Retina (tissue), 1 donor: ENCODE results near the gene RINL.
"Not testable (repeated sequence)": the region's sequence is repeated elsewhere in the genome, so short reads cannot be mapped to it uniquely, and the experiment has no call there.

ENCODE experiments used
- DNase-seq: peaks from one replicate; pipeline ENCODE4 v3.0.0-alpha.2; 2016

RINL gene

DNA sequence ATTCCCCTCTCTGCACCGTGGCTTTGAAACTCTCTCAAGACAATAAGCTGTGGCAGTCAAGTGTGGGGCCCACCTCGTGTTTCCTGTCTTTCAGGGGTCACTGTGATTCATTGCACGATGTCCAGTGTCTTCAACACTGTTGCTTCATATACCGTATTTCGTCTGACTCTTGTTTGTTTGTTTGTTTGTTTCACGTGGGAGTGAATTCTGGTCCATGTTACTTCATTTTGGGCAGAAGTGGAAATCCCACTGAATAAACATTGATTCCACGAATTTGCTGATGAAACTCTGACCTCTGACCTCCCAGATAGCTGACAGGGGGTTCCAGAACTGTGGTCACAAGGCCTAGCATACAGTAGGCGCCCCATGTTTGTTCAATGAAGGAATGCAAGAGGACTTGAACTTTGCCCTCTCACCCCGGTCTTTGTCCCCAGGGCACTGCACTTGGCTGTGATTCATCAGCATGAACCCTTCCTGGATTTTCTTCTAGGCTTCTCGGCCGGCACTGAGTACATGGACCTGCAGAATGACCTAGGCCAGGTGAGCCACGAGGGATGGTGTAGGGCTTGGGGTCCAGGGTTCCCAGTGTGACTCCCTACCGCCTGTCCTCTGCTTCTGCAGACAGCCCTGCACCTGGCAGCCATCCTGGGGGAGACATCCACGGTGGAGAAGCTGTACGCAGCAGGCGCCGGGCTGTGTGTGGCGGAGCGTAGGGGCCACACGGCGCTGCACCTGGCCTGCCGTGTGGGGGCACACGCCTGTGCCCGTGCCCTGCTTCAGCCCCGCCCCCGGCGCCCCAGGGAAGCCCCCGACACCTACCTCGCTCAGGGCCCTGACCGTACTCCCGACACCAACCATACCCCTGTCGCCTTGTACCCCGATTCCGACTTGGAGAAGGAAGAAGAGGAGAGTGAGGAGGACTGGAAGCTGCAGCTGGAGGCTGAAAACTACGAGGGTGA is 26.8 kb upstream of the RINL start:
- DNase-seq: no peak

DNA sequence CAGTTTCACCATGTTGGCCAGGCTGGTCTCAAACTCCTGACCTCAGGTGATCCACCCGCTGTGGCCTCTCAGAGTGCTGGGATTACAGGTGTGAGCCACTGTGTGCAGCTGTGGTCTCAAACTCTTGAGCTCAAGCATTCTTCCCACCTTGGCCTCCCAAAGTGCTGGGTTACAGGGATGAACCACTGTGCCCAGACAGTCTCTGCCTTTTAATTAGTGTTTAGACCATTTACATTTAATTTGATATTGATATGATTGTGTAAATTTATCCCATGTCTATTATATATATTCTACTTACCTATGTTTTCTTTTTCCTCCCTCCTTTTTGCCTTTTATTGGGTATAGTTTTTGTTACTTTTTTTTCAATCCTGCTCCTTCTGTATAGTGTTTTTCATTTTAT is 23.6 kb upstream of the RINL start:
- DNase-seq: no peak

DNA sequence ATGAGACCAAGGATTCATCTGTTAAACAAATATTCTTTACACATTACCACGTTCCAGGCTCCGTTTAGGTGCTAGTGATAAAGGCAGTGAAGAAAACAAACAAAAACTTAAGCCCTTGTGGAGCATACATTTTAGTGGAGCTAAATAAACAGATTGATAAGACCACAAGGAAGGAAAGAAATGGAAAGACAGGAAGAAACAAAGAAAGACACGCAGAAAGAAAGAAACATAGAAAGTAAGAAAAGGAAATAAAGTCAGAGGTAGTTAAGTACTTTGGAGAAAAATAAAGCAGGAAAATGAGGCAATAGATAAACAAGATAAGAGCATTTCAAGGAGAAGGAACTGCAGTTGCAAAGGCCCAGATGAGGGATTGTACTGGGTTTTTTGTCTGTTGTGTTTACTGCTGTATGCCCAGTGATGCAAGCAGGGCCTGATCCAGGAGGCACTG is 22.7 kb upstream of the RINL start:
- DNase-seq: no peak

DNA sequence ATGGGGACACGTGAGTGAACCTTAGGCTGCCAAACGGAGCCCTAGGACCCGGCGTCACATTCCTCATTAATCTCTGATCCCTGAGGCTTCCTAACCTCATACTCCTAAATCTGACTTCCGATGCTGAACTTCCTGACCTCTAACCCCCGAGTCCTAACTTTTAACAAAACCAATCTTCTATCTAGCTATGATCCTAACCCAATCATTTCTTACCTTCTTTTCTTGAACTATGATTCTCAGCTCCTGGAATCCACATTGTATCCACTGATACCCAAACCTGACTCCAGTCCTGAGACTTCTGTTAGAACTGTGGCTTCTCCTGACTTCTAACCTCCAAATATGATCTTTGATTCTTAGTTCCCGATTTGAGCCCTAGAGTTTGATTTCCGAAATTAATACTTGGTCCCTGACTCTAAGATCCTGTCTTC is 22.1 kb upstream of the RINL start:
- no peak for DNase-seq

DNA sequence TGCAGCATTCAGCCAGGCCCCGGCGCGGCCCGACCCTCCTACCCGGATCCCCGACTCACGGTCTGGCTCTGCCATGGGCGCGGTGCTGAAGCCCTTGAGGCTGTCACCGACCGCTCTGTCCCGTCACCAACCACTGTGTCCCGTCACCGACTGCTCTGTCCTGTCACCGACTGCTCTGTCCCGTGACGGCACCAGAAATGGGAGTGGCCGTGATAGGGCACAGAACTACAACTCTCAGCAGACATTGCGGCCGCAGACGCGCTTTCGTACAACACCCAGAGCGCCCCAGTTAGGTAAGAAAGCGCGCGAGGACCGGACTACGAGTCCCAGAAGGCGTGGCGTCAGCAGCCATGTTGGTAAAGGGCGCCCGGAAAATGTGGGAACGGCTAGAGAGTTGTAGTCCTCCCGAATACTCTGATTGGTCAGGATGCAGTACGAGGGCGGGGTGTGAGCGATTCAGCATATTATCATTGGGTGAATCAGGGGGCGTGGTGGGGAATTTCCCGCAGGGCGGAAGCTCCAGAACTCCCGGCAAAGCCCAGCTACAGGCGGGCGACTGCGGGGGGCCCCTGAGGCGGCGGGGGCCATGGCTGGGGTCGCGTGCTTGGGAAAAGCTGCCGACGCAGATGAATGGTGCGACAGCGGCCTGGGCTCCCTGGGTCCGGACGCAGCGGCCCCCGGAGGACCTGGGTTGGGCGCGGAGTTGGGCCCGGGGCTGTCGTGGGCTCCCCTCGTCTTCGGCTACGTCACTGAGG is 21.5 kb upstream of the RINL start, which contains the start of the genes NFKBIB and SIRT2:
Gene NFKBIB (plus strand): TSS at position 523 of the 755 bp plus-strand sequence. CDS start 64 bp downstream, at position 587.
Gene SIRT2 (minus strand): TSS at position 172 of the 755 bp plus-strand sequence. CDS start 97 bp downstream, at position 75.
- DNase-seq: peak; percentile 98

DNA sequence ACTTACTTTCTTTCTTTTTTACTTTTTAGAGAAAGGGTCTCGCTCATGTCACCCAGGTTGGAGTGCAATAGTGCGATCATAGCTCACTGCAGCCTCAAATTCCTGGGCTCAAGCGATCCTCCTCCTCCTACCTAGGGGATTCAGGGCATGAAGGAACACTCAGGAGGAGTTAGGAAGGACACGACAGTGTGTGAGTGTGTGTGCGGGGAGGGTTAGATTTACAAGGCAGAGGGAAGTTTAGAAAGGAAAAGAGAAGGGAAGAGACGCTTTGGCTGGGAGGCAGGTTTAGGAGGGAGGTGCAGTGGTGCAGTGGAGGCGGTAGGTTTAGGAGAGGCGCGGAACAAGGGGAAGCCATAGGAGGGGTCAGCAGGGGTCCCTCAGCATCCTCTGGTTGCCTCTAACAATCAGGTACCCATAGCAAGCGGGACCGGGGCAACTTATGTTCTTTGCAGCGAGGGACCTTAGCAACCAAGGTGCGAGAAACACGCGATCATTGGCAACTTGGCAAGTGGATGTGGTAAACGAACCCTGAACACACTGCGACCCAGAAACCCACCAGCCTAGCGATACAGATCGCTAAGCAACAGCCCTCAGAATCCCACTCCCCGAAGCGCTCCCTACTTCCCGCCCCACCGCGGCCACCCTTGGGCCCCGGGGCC is 20.8 kb upstream of the RINL start:
- DNase-seq: peak; percentile 20

DNA sequence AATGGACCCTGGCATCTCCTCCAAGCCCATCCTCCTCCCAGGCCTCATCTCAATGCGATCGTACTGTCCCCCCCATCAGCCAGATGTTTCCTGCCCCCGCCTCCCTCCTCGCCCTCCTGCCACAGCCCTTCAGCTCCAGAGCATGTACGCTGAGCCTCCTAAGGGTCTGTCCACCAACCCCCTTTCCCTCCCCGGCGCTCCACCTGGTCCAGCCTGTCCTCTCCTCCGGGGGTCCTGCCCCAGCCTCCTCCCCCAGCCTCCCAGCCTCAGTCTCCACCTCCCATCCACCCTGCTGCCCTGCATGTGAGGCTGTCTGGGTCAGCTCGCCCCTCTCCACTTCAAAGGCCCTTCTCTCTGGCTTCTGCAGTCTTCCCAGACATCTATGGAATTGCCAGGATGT is 16.9 kb upstream of the RINL start:
- DNase-seq: no peak

DNA sequence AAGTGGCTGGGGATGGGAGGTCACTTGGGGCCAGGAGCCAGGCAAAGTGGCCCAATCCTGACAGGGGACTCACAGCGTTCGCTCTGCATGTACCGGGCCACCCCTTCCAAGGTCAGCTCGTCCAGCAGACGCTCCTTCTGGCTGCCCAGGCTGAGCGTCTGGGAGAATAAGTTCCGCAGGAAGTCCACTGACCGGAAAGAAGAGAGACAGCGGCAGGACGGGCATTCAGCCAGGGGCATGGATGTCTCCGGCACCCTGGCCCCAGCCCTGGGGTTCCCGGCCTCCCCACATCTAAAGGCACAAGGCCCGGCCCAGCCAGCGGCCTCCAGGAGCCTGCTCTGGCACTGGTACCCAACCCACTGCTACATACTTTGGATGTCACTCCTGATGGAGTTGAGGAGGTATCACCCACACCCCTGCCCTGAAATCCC is 15.3 kb upstream of the RINL start:
- DNase-seq: no peak

DNA sequence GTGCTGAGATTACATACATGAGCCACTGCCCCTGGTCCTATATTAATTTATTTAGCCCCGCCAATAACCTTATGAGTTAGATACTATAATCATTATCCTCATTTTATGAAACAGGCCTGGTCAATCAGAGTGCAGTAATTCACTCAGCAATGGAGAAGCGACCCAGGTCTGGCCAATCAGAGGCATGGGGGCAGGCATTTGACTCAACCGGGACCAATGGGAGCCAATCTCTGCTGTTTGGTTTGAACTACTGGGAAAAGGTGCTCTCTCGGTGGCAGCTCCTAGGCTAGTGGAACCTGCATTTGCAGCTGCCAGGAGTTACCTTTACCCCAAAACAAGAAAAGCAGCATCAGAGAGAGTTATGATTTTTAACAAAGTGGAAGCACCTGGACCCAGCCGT is 14.8 kb upstream of the RINL start:
- no peak for DNase-seq

DNA sequence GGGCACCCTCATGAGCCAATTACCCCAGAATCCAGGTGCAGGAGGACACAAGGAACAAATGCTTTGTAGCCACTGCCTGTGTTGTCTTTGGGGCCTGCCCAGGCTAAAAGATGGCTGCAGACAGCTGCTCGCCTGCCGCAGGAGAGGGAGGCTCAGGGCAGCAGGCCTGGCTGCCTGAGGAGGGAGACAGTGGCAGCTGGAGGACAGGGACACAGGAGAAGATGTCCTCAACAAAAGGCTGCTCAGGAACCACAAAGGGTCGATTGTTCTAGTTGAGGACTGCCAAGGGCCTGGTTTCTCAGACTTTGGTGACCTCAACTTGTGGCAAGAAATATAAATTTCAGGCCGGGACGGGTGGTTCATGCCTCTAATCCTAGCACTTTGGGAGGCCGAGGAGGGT is 13.7 kb upstream of the RINL start:
- DNase-seq: no peak

DNA sequence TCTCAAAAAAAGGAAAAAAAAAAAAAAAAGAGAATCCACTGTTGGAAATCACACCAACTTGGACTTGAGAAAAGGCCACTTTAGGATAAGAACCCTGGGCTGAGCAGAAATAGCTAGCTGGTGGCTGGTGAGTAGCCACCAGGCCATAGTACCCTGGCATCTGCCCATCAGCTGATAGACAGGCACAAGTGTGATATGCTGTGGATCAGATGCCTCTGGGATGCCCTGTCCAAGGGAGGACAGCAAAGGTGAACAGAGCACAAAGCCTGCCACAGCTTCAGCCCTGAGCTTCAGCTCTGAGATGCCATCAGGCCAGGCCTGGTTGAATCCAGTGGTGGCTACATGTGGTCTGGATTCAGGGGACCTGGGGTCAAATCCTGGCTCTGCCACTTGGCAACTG is 12.6 kb upstream of the RINL start:
- DNase-seq: no peak

DNA sequence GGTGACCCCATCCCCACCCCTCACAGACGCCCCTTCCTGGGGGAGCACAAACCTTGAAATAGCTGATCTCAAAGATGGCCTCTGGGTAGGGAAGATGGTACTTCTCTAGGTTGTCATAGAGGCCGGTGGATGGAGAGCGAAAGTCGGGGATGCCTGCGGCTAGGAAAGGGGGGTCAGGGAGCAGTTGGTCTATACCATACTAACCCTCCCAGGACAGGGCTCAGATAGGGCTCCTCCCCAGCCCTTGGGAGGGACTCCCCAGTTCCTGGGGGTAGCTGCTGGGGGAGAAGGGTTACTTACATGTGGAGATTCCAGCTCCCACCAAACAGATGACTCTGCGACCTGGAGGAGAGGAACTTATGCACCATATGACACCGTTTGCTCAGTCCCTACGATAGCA is 11.7 kb upstream of the RINL start:
- no peak for DNase-seq

DNA sequence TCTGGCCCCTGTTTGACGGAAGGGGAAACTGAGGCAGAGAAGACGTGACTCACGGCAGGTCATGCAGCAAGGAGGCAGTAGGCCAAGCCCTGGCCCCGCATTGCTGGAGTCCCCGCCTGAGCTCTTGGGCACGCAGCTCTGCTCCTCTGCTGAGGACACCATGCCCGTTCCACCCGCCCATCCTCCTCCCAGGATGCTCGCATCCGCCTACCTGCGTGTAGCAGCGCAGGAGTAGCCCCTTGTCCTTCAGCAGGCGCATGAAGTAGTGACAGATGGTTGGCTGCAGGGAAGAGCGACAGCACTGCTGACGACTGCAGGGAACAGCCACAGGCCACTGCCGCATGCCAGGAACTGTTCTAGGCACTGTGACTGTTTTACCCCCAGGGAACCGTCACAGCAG is 10.8 kb upstream of the RINL start:
- no peak for DNase-seq

DNA sequence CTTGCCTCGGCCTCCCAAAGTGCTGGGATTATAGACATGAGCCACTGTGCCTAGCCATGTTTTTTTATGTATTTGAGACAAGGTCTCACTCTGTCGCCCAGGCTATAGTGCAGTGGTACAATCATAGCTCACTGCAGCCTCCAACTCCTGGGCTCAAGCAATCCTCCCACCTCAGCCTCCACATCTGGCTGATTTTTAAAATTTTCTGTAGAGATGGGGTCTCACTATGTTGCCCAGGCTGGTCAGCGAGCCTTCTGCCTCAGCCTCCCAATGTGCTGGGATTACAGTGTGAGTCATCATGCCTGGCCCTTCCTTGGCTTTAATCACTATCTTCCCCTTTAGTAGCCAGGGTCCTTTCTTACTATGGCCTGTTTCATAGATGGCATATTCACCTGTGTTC is 6.6 kb upstream of the RINL start:
- not testable (repeated sequence) for DNase-seq

DNA sequence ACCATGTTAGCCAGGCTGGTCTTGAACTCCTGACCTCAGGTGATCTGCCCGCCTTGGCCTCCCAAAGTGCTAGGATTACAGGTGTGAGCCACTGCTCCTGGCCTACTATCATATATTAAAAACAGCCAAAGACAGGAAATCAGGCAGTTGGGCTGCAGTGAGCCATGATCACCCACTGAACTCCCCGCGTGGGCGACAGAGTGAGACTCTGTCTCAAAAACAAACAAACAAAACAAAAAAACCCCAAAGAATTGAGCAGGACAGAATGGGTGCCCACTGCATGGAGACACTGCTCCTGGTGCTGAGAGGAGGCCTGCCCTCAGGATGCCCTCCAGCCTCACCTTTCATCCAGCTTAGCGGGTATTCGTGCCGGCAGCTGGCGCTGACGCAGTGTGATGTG is 5.2 kb upstream of the RINL start:
- no peak for DNase-seq

DNA sequence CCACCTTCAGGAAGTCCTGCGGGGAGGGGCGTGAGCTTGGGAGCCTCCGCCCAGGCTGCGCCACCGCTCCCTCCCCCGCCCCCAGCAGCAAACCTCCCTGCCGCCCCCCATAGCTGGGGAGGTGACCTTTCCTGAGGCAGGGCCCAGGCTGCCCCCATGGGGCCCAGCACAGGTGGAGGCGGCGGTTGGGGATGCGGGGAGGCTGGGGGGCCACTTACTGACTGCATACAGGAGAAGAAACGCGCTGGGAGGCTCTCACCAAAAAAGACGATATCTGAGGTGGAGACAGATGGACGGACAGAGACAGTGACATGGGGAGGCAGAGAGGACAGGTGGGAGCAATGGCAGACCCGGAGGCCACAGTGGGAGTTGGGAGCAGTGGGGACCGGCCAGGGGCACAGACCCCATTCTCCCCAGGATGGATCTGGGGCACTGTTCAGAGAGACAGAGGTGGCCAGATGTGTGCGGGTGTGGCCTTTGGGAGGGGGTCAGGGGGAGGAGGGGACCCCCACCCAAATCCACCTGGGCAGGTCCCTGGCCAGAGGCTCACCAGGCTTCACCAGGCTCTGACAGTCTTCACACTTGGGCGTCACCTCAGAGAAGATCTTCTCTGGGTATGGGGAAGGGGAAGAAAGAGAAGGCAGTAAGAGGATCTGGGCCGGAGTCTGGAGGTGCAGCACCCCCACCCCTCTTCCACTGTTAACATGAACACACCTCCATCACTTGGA is 3.0 kb upstream of the RINL start:
- no peak for DNase-seq

DNA sequence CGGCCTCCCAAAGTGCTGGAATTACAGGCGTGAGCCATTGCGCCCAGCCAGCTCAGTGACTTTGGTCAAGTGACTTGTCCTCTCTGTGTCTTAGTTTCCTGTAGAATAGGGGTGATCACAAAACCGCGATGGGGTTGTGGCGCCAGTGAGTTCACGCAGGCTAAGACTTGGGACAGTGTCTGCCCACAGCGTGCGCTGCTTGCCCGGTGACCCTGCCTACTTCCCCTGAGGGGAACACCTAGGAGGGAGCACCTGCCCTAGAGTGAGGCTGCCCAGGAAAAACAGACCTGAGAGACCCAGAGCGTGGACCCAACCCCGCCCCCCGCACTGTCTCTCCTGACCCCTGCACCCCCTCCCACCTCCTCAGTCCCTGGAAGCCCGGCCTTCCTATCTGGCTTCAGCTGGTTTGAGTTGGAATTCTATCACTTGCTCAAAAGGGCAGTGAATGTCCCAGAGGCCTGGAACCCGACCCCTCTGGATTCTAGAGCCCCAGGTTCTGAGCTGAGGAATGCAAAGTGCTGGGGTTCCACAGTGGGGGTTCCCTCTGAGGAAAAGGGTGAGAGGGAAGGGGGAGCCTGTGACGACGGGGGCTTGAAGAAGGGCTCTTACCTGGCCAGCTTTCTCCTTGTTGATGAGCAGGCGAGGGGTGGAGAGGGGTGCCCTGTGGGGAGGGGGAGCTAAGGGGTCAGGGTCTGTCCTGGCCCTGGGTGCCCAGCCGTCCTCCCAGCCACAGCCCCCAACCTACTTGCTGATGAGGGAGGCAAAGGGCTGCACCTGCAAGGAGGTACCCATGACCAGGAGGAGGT is 2.2 kb upstream of the RINL start:
- DNase-seq: no peak

DNA sequence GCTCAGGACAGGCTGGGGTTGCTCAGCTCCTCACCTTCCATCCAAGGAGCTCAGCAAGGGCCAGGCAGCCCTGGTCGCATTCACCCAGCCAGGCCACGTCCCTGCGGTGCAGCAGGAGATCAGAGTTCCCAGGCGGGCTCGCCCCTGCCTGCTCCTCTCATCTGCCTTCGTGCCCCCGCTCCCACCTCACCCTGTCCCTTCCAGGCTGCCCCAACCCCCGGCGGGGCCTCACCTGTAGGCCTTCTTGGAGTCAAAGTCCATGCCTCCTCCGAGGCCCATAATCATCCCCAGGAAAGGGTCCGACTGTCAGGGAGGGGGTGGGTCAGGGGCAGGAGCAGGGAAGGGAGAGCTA is 1.3 kb upstream of the RINL start:
- DNase-seq: no peak

DNA sequence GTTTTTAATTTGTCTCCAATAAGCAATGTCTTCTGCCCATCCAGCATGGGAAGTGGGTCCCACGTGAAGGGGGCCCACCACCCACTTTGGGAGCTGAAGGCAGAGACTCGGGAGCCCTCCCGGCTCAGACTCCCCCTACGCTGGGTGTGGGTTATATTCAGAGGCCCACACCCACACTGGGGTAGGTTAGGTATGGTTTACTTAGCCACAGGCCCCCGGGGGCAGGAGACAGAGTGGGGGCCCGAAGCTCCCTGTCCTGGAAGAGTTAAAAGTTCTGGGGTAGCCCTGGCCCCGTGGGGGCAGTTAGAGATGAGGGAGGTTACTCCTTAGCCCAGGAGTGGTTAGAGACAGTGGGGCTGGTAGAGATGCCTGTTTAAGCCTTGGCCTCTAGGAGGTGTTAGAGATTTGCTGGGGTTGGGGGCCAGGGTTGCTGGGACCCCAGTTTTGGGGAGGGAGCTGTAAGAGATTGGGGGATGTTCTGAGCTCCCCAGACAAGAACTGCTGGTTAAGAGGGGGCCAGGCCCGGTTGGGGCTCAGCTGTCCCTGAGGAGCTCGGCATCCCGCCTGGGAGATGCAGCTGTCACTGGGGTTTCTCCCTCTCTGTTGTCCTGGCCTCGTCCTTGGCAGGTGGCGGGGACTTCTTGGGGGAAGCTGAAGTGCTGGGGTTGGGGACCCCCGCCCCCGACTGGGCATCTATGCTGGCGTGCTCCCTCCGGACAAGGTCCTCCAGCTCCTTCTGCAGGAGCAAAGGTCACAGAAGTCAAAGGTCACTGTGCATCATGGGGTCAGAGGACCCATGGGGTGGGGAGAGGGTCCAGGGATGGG is 712 bp upstream of the RINL start:
- no peak for DNase-seq

DNA sequence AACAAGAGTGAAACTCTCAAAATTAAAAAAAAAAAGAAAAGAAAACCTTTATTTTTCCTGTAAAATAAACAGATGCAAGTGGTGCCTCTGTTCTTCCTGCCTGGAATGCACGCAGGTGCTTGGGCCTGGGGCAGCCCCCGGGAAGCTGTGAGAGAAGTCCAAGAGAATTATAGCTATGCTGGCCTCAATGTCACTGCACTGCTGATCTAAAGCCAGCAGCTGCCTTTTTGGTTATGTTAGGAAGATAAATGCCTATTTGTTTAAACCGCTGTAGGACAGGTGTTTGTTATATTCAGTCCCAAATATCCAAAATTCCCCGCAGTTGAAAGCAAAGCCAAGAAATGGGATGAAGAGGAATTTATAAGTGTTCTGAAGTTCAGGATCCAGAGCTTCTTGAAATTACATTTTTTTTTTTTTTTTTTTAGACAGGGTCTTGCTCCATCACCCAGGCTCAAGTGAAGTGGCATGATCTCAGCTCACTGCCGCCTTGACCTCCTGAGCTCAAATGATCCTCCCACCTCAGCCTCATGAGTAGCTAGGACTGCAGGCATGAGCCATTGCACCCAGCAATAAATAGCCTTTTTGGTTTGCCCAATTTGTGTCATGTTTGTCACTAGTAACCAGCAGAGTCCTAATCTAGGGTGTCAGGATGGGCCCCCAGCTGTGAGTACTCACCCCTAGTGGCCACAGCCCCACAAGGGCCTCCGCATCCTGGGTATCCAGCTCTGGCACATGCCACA is 2.2 kb downstream of the RINL start:
- DNase-seq: no peak
